Measurements from ENCODE around the gene UCN3.

Gene UCN3

GRCh38 chr10:5365928-5366327 lies 1.2 kb downstream of the UCN3 start:
- no peak for TF ChIP-seq CTCF (IDR thresholded peaks at IDR 0.05)

GRCh38 chr10:5369362-5370158 lies 4.8 kb downstream of the UCN3 start:
- TF ChIP-seq CTCF (IDR thresholded peaks at IDR 0.05) = no peak

- TF ChIP-seq CTCF (IDR thresholded peaks at IDR 0.05) = no peak
Observed at GRCh38 chr10:5370493-5371352, 6.0 kb downstream of the UCN3 start.

GRCh38 chr10:5373307-5373706 lies 8.5 kb downstream of the UCN3 start:
- no peak for TF ChIP-seq CTCF (IDR thresholded peaks at IDR 0.05)

- TF ChIP-seq CTCF (IDR thresholded peaks at IDR 0.05) = no peak
Observed at GRCh38 chr10:5373891-5374611, 9.3 kb downstream of the UCN3 start.

- no peak for TF ChIP-seq CTCF (IDR thresholded peaks at IDR 0.05)
Observed at GRCh38 chr10:5376450-5376849, 11.7 kb downstream of the UCN3 start.

- TF ChIP-seq CTCF (IDR thresholded peaks at IDR 0.05) = no peak
Observed at GRCh38 chr10:5381187-5381586, 16.4 kb downstream of the UCN3 start.
